Cardiac muscle cell (in vitro differentiated cells and primary cell): ENCODE data around the gene CCDC24. TPM values are rescaled to one million over a fixed set of nuclear protein-coding genes. Genes with fewer than 3 reads are reported as not detected.

Experiments used
- DNase-seq, 2 donors: peaks; one replicate each; pipeline versions ENCODE4 v3.0.0 to v3.0.0-alpha.2; 2010 to 2017; ENCODE audit warnings: low read depth in 1 of 2, low spot score in 1 of 2
- H3K27ac ChIP-seq: fragments of 200-600 bp; sonication (generic); 2 replicates; pipeline ENCODE4 v1.5.1; 2016
- H3K27me3 ChIP-seq: fragments of 200-600 bp; sonication (generic); 2 replicates; pipeline ENCODE4 v1.6.0; 2016; ENCODE audit warnings: control low read depth
- H3K36me3 ChIP-seq: fragments of 200-600 bp; sonication (generic); 2 replicates; pipeline ENCODE4 v1.5.1; 2016; ENCODE audit warnings: control low read depth
- H3K4me1 ChIP-seq: fragments of 200-600 bp; sonication (generic); 2 replicates; pipeline ENCODE4 v1.8.1; 2017; ENCODE audit warnings: low read depth, mild to moderate bottlenecking, mixed run types
- H3K4me3 ChIP-seq: fragments of 200-600 bp; sonication (generic); 2 replicates; pipeline ENCODE4 v1.5.1; 2016; ENCODE audit warnings: mild to moderate bottlenecking
- H3K9me3 ChIP-seq: fragments of 200-600 bp; sonication (generic); 2 replicates; pipeline ENCODE4 v1.5.1; 2017; ENCODE audit warnings: low read depth, mild to moderate bottlenecking, control low read depth
- polyA plus RNA-seq: library from polyadenylated mRNA; unstranded; fragments of >200 nt; fragmentation: Nextera tagmentation; extraction: Ambion mirVana; gene quantifications from 2 replicates; pipeline ENCODE4 v1.2.1, GENCODE V29; 2016
- total RNA-seq: library from RNA; depleted of rRNA; stranded (reverse); fragments of >200 nt; gene quantifications from 2 replicates; pipeline ENCODE4 v1.2.3, GENCODE V29; 2016
- TF ChIP-seq, protein P1 (sequence below): IDR thresholded peaks from 2 replicates; pipeline ENCODE4 v1.5.1; 2012; ENCODE audit warnings: low read depth, mild to moderate bottlenecking, low read length

CCDC24 gene
- total and polyA plus RNA-seq, 2 experiments from 2014 or later, result 20.8 to 29.7 TPM

DNA sequence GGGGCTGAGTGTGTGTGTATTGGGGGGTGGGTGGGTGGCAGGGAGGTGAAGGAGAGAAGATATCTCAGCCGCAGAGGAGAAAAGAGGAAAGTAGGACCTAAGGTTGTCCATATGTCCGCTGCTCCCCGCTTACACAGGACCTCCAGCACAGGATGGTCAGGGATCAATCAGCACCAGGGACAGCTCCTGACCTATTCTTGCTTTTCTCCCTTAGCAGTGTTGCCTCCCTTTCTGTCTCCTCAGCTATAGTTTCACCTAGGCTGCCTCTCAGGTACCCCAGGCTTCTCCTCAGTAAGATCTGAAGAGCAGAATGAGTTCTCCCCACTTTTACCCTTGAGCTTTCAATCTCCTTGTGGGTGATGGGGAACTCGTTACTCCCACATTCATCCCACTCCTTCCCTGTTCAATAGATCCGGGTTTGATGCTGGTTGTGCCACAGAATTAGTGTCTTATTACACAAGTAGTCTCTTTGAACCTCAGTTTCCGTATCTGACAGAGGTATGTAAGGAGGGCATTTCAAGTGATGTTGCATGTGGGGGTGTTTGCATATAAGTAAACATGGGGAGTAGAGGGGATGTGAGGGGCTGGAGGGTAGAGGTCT lies 23.0 kb upstream of the CCDC24 start:
- no peak overlapping the region for H3K27ac ChIP-seq
- H3K4me1 ChIP-seq, result peaks cover 3% of the 10 kb centered on the region
- H3K4me3 ChIP-seq, result no peak overlapping the region
- peak; percentile 50 to 79 for DNase-seq
- no peaks in the 10 kb centered on the region for H3K27me3 ChIP-seq
- H3K36me3 ChIP-seq, result no peaks in the 10 kb centered on the region
- H3K9me3 ChIP-seq, result no peaks in the 10 kb centered on the region
- TF ChIP-seq, protein P1, sequence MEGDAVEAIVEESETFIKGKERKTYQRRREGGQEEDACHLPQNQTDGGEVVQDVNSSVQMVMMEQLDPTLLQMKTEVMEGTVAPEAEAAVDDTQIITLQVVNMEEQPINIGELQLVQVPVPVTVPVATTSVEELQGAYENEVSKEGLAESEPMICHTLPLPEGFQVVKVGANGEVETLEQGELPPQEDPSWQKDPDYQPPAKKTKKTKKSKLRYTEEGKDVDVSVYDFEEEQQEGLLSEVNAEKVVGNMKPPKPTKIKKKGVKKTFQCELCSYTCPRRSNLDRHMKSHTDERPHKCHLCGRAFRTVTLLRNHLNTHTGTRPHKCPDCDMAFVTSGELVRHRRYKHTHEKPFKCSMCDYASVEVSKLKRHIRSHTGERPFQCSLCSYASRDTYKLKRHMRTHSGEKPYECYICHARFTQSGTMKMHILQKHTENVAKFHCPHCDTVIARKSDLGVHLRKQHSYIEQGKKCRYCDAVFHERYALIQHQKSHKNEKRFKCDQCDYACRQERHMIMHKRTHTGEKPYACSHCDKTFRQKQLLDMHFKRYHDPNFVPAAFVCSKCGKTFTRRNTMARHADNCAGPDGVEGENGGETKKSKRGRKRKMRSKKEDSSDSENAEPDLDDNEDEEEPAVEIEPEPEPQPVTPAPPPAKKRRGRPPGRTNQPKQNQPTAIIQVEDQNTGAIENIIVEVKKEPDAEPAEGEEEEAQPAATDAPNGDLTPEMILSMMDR, result no peak

DNA sequence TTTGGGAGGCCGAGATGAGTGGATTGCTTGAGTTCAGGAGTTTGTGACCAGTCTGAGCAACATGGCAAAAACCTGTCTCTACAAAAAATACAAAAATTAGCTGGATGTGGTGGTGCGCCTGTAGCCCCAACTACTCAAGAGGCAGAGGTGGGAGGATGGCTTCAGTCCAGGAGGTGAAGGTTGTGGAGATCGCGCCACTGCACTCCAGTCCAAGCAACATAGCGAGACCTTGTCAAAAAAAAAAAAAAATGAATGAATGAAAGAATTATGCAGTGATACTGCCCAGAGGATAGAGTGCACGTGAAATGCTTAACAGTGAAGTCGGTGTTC lies 22.0 kb upstream of the CCDC24 start:
- no peaks in the 10 kb centered on the region for H3K27me3 ChIP-seq
- TF ChIP-seq, protein P1, result no peak
- no peak for DNase-seq
- H3K9me3 ChIP-seq, result no peaks in the 10 kb centered on the region
- peaks cover 3% of the 10 kb centered on the region for H3K4me1 ChIP-seq
- H3K27ac ChIP-seq, result no peak overlapping the region
- peak overlapping the region; percentile 8 for H3K4me3 ChIP-seq
- H3K36me3 ChIP-seq, result no peaks in the 10 kb centered on the region

DNA sequence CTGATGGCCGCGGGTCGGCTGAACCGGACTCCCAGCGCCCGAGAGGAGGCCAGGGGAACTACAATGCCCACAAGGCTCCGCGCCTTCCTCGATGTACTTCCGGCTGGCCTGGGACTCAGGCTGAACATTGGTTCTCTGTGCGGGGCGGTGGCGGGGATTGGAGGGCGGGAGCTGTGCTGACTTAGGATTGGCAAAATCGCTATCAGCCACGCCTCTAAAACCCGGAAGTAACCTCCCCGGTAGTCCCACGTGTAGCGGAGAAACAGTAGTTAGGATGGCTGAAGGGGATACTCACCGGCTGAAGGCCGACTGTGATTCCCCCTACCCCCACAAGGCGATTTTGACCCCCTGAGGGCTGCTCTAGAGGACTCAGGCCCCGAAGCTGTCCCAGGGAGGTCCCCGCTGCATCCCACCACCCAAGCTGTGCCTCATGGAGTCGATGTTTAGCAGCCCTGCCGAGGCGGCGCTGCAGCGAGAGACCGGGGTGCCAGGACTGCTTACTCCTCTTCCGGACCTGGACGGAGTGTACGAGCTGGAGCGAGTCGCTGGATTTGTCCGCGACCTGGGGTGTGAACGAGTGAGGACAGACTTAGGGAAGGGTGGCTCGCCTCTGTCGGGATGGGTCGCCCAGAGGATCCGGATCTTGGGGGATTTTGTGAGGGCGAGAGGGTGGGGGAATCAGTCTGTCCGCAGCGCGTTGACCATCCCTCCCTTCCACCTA lies 21.5 kb upstream of the CCDC24 start, which contains the start of gene DPH2:
Gene DPH2, plus strand, starts transcription at position 265 of the 721 bp plus-strand sequence. Its CDS starts 166 bp downstream, at position 431.
- TF ChIP-seq, protein P1, result no peak
- peak; percentile 97 to 98 for DNase-seq
- Histone ChIP-seq H3K4me3 (peak within 1 kb of the TSS; percentile 81), H3K27ac (no peak within 1 kb of the TSS), H3K27me3 (no peaks in the 10 kb centered on the region), H3K4me1 (peaks cover 3% of the 10 kb centered on the region), H3K9me3 (no peaks in the 10 kb centered on the region), H3K36me3 (no peaks in the 10 kb centered on the region)

DNA sequence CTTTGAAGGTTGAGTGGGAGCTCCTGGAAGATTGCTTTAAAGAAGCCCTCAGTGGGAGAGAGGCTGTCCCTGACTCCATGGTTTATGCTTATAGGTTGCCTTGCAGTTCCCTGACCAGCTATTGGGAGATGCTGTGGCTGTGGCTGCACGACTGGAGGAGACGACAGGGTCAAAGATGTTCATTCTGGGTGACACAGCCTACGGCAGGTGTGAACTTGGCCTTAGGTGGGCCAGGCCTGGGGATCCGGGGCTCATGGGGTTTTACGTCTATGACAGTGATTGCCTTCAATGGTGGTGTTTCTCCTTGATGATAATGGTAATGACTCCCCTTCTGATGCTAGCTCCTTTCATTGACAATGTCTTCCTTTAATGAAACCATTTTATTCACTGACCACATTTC lies 20.9 kb upstream of the CCDC24 start:
- Histone ChIP-seq H3K36me3 (no peaks in the 10 kb centered on the region), H3K27me3 (no peaks in the 10 kb centered on the region), H3K4me3 (peak overlapping the region; percentile 81), H3K4me1 (peaks cover 3% of the 10 kb centered on the region), H3K27ac (no peak overlapping the region), H3K9me3 (no peaks in the 10 kb centered on the region)
- no peak for DNase-seq
- TF ChIP-seq, protein P1, result no peak

DNA sequence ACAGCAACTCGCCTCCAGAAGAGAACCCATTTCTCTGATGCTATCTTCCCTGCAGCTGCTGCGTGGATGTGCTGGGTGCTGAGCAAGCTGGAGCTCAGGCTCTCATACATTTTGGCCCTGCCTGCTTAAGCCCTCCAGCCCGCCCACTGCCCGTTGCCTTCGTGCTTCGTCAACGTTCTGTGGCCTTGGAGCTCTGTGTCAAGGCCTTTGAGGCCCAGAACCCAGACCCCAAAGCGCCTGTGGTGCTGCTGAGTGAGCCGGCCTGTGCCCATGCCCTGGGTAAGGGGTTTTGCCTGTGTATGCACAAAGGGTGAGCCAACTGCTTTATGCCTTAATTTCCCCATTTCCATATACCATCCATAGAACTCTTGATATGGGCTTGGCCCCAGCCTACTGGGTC lies 20.5 kb upstream of the CCDC24 start:
- DNase-seq, result no peak
- Histone ChIP-seq H3K9me3 (no peaks in the 10 kb centered on the region), H3K27me3 (no peaks in the 10 kb centered on the region), H3K27ac (no peak overlapping the region), H3K4me1 (peaks cover 3% of the 10 kb centered on the region), H3K36me3 (no peaks in the 10 kb centered on the region), H3K4me3 (peak overlapping the region; percentile 81)
- TF ChIP-seq, protein P1, result no peak
